ENCODE results near the gene BSG.

BSG gene

DNA sequence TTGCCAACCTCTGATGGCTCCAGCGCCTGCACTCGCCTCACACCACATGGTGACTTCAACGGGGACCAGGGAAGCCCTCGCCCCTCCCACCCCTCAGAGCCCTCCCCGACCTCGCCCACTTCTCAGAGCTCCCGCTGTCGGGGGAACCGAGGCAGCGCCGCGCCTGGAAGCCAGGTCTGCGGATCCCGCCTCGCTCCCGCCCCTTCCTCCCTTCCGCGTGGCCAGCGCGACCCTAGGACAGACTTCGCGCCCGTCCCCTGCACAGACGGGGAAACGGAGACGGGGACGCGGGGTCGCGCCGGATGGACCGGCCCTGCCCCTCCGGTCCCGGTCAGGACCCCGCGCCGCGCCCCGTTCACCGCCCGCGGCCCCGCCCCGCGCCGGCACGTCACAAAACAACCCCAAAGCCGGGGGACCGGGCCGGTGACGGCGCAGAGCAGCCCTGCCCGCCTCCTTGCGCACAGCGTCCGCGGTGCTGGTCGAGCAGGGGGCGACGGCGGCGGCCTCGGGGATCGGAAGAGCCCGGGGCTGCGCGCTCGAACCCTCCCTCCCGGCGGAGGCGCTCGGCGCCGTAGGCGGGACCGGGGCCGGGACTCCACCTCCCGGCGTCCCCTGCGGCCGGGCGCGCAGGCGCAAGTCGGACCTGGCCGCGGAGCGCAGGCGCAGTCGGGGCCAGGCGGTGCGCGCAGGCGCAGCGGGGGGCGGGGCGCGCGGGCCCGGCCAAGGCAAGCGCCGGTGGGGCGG, 41.2 kb upstream of the BSG start:
- H3K4me3 ChIP-seq (replicated peaks; ENCODE audit: low read depth, low read length), result peak overlapping the region; percentile 85
- no peak for TF ChIP-seq CTCF (IDR thresholded peaks at IDR 0.05; ENCODE audit: low read length, missing control alignments)
- peak; percentile 82 for DNase-seq (ENCODE audit: low read depth)

DNA sequence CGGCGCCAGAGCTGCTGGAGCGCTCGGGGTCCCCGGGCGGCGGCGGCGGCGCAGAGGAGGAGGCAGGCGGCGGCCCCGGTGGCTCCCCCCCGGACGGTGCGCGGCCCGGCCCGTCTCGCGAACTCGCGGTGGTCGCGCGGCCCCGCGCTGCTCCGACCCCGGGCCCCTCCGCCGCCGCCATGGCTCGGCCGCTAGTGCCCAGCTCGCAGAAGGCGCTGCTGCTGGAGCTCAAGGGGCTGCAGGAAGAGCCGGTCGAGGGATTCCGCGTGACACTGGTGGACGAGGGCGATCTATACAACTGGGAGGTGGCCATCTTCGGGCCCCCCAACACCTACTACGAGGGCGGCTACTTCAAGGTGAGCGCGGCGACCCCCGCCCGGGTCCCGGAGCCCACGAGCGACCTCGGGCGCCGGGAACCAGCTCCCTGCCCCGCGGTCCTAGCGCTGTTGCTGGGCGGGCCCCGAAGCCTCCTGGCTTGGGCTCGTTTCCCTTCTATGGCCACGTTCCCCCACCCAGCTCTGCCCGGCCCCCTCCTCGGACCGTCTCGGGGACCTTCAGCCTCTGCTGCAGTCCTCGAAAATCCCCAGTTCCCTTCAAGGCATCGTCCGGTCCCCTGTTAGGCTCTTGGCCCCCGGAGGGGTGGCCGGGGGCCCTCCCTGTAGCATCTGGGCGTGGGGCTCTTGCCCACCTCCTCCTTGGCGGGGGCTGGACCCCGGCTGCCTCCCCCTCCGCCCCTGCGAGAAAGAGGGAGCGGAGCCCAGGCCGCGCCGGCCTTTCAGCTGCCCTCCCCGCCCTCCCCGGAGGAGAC, 40.4 kb upstream of the BSG start, which contains the start of gene CDC34:
Gene CDC34, plus strand, starts transcription at position 8 of the 808 bp plus-strand sequence. Its CDS starts 172 bp downstream, at position 180.
- H3K4me3 ChIP-seq (replicated peaks; ENCODE audit: low read depth, low read length), result peak within 1 kb of the TSS; percentile 85
- no peak for DNase-seq (ENCODE audit: low read depth)
- no peak for TF ChIP-seq CTCF (IDR thresholded peaks at IDR 0.05; ENCODE audit: low read length, missing control alignments)

DNA sequence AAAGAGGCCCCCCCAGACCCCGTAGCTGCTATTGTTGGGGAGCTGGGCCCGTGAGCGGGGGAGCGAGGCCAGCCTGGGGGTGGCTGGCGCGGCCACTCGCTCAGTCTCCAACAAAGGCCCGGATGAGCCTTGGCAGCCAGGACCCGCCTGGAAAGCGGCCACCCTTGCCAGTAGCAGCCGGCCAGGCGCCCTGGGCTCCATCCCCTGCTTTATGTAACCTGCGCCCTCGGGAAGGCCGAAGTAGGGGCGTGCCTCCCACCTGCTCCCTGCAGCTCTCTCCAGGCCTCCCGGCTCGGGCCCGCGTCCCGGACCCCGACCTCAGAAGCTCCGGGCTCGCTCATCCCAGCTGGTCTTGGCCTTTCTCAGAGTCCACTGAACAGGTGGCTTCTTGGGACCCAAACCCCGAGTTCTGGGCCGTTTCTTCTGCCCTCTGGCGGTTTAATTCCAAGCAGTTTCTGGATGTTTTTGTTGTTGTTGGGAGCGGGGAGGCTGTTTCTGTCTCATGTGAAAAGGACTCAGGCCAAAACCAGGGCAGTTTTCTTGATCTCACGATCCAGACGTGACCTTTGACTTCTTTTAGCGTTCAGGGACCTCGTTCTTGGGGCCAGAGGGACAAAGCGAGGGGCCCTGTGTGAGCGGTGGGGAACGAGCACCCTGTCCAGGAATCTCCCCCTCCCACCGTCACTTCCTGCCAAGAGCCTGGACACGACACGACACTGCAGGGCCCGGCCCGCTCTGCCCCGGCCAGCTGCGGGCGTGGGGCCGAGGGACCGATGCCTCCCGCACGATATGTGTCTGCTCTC, 39.6 kb upstream of the BSG start:
- TF ChIP-seq CTCF (IDR thresholded peaks at IDR 0.05; ENCODE audit: low read length, missing control alignments), result peak; percentile 61
- H3K4me3 ChIP-seq (replicated peaks; ENCODE audit: low read depth, low read length), result peak overlapping the region; percentile 85
- peak; percentile 73 for DNase-seq (ENCODE audit: low read depth)

GRCh38 chr19:533364-534058, 38.9 kb upstream of the BSG start:
- peak overlapping the region; percentile 85 for H3K4me3 ChIP-seq (replicated peaks; ENCODE audit: low read depth, low read length)
- no peak for DNase-seq (ENCODE audit: low read depth)
- no peak for TF ChIP-seq CTCF (IDR thresholded peaks at IDR 0.05; ENCODE audit: low read length, missing control alignments)

DNA sequence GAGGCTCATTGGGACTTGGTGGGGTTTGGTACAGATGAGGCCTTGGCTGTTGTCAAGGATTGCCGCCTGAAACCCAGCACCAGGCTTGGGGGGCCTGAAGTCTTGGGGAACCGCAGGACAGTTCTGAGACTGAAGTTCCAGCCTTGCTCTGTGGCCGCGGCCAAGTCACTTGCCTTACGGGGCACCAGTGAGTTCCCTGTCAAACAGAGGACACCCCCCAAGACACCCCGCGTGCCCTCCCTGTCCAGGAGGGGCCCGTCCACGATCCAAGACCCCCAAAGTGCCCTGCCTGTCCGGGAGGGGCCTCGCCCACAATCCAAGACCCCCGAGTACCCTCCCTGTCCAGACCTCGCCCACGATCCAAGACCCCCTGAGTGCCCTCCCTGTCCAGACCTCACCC, 38.3 kb upstream of the BSG start:
- no peak for TF ChIP-seq CTCF (IDR thresholded peaks at IDR 0.05; ENCODE audit: low read length, missing control alignments)
- H3K4me3 ChIP-seq (replicated peaks; ENCODE audit: low read depth, low read length), result peak overlapping the region; percentile 85
- DNase-seq (ENCODE audit: low read depth), result no peak
